Hematopoietic multipotent progenitor cell (in vitro differentiated cells): Measurements from ENCODE around the gene PLCB4. TPM values are rescaled to one million over a fixed set of nuclear protein-coding genes. Genes with fewer than 3 reads are reported as not detected.

Experiments used
- DNase-seq, 3 donors: peaks; one replicate each; pipeline ENCODE4 v3.0.0-alpha.2; 2011 to 2015; ENCODE audit warnings: low read depth in 2 of 3, low spot score in 2 of 3
- total RNA-seq: library from RNA; depleted of rRNA; stranded (reverse); fragments of >200 nt; gene quantifications from one replicate; pipeline ENCODE4 v1.2.3, GENCODE V29; 2012

The PLCB4 gene
- total RNA-seq, 1 donor = 11.0 TPM

DNA sequence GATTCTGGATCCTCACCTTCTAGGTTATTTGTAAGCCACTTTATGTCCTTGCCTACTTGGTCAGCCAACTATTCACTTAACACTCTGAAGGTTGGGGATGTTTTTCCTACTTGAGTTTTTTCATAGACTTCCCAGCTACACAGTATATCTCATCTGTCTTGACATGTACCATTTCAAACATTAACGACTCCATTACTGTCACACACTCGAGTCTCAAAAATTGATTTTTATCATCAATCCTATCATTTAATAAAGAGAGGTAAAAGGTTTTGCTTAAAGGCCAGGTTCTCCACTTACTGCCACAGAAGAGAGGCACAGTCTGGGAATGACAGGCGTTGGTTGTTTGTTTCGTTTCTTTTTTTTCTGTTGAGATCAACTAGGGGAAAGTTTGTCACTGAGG, 407.3 kb downstream of the PLCB4 start:
- no peak for DNase-seq

DNA sequence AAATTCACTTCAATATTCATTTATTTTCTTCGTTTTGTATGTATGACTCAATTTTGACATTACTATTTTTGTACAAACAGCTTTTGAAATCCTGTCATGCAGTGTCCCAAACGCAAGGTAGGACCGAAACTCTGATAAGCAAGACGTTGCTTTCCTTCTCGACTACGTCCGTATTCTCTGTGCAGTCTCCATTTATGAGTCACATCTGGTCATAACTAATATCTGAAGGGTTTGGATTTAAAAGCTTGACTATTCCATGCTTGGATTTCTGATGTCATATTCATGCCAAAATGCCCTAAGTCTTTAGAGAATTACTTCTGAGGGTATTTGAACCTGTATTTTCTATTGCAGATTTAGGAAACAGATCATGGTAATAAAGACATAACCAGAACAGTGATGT, 407.8 kb downstream of the PLCB4 start:
- DNase-seq = no peak

DNA sequence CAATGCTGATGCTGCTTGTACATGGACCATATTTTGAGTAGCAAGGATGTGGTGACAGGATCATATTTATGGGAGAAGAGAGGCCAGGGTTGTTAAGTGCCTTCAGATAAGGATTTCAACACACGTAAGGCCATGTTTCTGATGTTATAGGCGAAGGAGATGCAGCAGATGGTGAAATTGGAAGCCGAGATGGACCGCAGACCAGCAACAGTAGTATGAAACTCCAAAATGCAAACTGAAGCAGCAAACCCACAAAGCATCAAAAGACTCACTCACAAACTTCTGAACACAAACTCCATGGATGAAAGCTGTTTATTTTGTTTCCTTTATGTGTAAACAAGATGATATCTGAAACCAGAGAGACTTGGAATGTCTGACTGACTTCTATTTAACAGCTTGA, 409.9 kb downstream of the PLCB4 start:
- DNase-seq = no peak

- DNase-seq = no peak
Observed at GRCh38 chr20:9480066-9480465, 411.2 kb downstream of the PLCB4 start.

DNA sequence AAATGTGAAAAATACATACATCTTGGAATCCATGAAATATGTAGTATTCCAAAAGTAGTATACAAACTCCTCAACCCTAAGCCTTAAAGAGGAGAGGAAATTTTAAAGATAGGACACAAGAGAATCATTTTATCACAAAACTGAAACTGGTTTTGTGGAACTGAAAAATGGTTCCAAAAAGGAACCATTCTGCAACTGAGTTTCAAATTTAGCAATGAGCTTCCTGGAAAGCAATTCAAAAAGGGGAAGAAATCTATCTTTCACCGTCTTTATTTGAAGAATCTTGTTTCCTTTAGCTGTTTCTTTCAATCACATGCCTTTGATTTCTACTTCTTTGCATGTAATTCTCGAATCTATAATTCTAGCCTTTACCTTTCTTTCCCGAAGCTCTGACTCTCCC, 413.3 kb downstream of the PLCB4 start:
- DNase-seq = no peak

GRCh38 chr20:9483131-9483530, 414.2 kb downstream of the PLCB4 start:
- DNase-seq = no peak

DNA sequence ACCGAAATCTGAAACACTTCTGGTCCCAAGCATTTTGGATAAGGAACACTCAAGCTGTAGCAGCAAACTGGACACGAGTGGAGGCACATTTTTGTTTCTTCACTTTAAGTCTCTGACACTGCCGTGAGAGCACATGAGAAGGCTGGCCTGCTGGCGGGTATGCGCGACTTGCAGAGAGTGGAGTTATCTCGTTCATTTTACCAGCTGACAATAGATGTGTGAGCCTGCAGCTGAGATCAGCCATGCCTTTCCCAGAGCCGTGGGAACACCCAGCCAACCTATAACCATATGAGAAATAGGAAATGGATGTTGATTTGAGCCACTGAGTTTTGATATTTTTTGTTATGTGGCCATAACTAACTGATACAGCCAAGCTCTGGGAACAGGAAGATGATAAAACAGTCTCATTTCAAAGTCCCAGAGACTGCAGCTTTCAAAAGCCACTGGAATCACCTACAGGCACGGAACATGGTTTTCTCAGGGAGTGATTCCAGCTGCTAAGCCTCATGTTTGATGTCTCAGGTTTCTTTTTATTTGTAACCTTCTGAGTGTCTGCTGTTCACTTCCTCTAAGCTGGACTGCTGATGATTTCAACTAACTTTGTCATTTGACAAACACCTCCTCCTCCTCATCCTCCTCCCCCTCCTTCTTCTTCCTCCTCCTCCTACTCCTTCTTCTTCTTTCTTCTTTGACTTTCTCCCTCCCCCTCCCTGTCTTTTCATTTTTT, 416.9 kb downstream of the PLCB4 start:
- DNase-seq = no peak

- no peak for DNase-seq
Observed at GRCh38 chr20:9487231-9487630, 418.3 kb downstream of the PLCB4 start.

DNA sequence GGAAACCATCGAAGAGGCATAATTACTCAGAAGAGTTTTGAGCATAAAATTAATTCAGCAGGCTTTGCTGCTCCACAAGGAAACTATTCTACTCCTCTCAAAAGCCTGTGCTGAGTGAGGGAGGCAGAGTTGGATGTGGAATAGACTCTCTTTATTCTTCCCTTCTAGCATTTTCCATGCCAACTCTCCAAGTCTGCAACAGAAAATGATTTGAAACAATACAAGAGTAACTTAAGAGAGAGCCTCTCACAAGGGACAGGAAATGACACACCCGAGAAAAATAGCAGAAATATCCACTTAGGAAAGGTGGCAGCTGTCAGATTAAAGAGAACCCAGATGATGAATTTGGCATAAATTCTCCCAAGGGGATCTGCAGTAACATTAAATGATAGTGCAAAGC, 419.2 kb downstream of the PLCB4 start:
- no peak for DNase-seq

DNA sequence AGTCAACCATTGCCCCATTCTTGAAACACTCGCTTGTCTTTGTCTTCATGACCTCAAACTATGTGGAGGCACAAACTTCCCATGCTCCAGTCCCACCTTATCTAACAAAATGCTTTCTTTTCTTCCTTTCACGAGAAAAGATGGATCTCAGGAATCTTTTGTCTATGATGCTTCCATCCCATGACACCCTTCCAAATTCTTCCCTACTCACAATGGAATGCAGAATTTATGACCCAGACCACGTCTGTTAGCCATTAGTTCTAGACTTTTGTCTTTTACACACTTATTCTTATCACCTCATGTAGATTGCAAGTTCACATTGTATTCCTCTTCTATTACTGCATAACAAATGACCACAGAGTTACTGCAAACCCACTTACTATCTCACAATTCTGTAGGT, 421.3 kb downstream of the PLCB4 start:
- DNase-seq = no peak

DNA sequence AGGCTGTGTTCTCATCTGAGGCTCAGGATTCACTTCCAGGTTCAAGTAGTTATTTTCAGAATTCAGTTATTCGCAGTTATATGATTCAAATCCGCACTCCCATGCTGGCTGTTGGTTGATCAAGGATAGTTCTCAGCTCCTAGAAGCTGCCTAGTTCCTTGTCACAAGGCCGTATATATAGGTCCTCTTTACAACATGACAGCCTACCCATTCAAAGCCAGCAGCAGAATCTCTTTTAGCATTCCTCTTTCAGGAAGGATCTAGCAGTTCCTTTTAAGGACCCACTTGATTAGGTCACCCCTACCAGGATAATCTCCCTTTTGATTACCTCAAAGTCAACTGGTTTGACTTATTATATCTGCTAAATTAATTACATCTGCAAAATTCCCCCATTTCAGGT, 421.7 kb downstream of the PLCB4 start:
- DNase-seq = no peak

GRCh38 chr20:9491324-9491723, 422.4 kb downstream of the PLCB4 start:
- DNase-seq = no peak

- DNase-seq = no peak
Observed at GRCh38 chr20:9492067-9492466, 423.2 kb downstream of the PLCB4 start.

DNA sequence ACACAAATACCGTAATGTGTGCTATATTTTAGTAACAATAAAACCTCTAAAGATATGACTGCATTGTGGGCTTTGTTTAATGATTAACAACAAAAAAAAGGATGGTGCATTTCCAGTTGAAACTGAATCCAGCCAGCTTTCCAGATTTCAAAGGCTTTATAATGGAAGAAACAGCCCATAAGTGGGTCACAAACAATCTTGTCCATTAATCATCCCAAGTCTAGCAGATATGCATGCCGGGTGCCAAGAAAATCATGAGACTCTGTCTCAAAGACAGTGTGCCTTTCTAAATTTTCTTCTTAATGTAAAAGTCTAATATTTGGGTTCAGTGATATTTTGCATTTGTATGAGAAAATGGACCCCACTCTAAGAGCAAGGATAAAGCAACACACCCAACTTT, 424.9 kb downstream of the PLCB4 start:
- DNase-seq = no peak

DNA sequence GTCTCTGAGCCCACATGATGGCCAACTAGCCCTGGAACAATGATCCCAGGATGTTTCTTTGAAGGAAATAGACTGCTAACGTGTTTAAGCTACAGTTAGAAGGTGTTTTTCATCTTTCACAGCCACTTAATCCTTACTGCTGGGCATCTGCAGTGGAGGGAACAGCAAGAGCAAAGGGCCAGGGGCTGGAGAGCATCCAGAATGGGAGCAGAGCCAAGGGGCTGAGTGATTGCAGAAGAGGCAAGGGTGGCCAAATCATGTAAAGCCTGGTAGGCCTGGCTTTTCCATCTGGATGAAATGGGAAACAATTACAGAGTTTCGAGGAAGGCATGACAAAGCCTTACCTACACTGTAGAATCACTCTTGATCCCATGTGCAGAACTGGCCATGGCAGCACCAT, 426.8 kb downstream of the PLCB4 start:
- no peak for DNase-seq

DNA sequence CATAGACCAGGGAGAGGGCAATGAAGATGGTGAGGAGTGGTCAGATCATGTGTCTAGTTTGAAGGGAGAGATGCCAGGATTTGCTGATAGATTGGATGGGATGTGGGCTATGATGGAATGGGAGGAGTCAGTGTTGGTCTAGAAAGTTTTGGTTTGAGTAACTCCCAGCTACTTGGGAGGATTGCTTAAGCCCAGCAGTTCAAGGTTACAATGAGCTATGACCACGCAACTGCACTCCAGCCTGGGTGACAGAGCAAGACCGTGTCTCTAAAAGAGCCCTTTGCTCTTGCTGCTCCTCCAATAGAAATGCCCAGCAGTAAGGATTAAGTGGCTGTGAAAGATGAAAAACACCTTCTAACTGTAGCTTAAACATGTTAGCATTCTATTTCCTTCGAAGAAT, 427.3 kb downstream of the PLCB4 start:
- DNase-seq = no peak

- DNase-seq = no peak
Observed at GRCh38 chr20:9498322-9498721, 429.4 kb downstream of the PLCB4 start.

GRCh38 chr20:9499126-9499899, 430.4 kb downstream of the PLCB4 start:
- DNase-seq = no peak

- no peak for DNase-seq
Observed at GRCh38 chr20:9500121-9500520, 431.2 kb downstream of the PLCB4 start.

- DNase-seq = no peak
Observed at GRCh38 chr20:9501473-9501872, 432.6 kb downstream of the PLCB4 start.

DNA sequence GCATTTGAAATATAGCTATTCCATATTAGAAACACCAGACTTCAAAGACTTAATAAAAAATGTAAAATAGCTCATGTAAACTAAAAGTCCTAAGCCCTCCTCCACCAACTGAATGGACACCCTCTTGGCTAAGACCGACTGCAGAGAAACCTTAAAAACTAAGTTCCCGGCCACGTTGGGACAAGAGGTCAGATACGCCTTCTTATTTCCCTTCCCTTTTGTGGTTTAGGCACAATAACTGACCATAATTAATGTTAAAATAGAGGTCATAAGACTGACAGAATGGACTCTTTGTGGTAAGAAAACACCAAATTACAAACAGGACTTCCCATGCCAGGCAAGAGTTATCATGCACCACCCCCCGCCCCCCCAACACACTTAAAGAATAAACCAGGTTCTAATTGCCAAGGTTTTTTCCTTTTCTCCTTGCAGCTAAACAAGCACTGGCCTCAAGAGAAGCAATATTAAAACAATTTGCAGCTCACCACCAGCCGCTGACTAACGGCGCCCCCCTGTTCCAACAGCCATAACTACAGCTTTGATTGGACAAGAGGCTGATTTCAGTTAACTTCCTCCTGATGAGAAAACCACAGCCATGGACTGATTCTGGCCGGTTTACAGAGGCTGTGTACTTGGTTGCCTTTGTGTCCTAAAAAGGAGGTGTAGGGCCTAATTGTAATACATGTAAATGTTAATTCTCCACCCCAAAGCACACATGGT, 434.8 kb downstream of the PLCB4 start:
- peak in 2 of 3 donors; percentile 58 to 77 for DNase-seq
